HTERT RPE-1 (cell line): Measurements from ENCODE around the gene EGFLAM.

Experiments used
- in situ Hi-C: fragments of 300-500 bp; cut with MboI; formaldehyde crosslinking; loops from 4 replicates; pipeline ENCODE4 v1.14.3; 2020; ENCODE audit warnings: low sequenced_read_pairs

The EGFLAM gene

DNA sequence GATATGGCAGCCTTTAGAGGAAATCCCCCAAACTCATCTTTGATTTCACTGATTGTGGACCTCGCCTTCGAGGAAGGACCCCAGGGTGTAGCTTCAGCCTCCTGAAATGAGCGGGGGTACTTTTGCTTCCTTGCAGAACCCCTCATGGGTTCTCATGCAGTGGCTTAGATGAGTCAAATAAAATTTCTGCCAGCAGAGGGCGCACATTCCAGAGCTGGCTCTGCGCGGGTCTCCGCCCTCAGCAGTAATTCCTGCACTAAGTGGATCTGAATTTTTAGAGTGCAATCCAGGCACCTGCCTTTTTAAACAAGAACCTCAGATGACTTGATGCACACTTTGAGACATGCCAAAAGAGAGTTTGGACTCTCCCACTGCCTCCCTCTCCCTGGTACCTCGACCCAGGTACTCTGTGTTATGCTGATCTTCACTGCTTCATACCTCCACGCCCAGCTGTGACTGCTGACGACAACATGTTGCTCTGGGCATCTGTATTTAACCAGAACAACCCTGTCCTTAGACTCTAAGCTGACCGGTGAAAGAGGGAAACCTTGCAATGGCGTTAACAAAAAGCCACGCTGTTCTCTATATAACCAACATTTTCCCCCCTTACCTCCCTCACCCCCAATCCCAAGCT, 7.3 kb downstream of the EGFLAM start:
- in situ Hi-C loops = no loop called here

DNA sequence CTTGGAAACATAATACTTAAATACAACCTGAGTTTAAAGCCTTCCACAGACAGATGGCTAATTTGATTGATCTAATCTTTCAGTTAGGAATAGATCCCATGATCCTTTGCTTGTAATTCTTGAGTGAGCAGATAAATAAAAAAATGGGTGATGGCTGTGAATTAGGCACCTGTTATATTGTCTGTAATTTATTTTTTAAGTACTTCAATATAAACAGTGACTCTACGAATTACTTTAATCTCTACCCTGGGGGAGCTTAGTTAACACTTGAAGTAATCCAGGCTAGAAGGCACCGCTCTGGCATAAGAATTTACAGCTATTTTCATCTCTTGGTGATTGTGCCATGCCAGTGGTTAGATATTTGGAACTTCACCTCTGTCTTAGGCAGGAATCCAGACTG, 9.0 kb downstream of the EGFLAM start:
- in situ Hi-C loops = no loop called here

DNA sequence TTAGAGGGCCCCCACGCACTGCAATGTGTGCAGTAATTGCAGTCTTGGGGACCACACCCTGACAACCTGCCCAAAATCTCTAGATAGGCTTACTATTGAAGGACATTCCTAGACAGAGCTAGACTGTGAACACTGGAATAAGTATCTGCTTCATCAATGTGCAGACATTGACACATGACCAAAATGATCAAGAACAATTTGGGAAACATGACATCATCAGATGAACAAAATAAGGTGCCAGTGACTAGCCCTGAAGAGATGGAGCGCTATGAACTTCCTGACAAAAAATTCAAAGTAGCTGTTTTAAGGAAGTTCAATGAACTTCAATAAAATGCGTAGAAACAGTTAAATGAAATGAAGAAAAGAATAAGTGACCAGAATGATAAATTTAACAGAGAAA, 15.3 kb downstream of the EGFLAM start:
- in situ Hi-C loops = no loop called here

DNA sequence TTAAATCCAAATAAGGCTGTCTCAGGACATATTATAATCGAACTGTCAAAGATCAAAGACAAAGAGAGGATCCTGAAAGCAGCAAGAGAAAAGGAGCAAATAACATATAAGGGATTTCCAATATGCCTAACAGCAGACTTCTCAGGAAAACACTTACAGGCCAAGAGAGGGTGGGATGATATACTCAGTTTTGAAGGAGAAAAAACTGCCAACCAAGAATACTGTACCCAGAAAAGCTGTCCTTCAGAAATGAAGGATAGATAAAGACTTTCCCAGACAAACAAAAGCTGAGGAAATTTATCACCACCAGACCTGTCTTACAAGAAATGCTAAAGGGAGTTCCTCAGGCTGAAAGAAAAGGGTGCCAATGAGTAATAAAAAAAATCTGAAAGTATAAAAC, 16.0 kb downstream of the EGFLAM start:
- in situ Hi-C loops = no loop called here

DNA sequence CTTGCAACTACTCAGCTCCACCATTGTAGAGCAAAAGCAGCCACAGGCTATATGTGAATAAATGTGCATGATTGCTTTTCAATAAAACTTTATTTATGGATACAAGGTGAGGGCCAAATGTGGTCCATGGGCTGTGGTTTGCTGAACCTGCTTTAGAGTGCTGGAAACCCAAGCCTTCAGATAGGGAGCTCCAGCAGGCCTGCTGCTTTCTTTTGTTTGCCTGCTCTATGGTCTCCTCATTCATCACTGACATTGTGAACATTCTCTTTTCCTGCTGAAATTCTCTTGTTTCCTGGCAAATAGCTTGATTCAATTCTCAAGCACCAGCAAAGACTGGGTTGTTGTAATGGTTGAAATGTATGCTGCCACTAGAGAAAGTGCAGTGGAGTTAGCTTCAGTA, 26.0 kb downstream of the EGFLAM start:
- in situ Hi-C loops = no loop called here

DNA sequence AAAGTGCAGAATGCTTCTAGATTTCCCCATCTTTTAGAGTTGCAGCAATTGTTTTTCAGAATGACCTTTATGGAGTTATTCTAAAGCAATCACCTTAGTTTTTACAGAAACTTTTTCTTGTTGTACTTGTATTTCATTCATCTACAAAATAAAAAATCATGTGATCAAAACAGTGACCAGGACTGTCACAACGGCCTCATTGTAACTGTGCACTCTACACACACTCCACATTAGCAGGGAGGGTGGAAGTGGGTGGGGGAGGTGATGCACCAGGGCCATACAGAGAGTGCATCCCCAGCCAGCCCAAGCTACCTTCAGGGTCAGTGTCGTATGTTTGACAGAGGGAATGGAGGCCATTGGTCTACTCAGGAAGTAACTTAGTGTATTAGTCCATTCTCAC, 26.9 kb downstream of the EGFLAM start:
- in situ Hi-C loops = no loop called here

DNA sequence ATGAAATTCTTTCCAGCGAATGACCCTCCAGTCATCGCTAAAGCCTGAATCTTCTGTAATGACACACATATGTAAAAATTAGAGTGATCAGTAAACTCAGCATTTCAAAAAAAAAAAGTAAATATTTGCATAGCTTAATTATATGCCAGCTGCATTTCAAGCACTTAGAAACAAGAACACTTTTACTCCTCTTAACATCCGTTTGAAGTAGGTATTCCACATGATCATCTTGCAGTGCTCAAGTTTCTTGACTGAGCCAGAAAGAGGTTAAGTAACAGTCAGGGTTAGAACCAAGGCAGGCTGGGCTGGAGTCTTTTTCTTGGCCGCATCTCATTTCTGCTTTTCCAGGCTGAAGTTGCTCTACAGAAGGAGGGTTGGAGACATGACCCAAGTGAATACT, 27.6 kb downstream of the EGFLAM start:
- in situ Hi-C loops = no loop called here

DNA sequence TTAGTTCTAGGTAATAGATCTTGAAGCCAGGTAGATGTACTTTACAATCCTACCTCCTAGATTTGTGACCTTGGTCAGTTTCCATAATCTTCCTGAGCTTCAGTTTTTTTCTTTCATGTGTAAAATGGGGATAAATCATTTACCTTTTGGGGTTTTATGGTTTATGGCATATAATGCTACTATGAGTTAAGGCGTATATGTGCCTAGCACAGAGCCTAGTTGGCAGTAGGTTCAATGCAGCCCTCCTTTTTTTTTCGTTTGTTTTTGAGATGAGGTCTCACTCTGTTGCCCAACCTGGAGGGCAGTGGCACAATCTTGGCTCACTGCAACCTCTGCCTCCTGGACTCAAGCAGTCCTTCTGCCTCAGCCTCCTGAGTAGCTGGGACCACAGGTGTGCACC, 28.8 kb downstream of the EGFLAM start:
- in situ Hi-C loops = no loop called here

DNA sequence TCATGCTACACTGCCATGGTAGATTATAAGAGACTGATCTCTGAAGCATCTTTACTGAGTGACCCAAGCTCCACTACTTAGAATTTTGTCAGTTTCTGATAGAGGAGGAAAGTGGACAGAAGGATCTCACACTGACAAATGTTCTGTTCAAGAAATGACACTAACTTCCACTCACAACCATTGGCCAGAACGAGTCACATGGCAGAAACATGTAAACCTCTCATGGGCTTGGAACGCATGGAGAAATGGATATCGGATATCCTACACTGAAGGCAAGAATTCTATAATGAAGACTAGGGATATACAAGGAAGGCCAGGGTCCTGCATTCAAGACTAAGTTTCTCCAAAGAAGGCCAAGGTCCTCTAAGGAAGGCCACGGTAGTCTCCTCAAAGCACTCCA, 31.1 kb downstream of the EGFLAM start:
- in situ Hi-C loops = no loop called here

DNA sequence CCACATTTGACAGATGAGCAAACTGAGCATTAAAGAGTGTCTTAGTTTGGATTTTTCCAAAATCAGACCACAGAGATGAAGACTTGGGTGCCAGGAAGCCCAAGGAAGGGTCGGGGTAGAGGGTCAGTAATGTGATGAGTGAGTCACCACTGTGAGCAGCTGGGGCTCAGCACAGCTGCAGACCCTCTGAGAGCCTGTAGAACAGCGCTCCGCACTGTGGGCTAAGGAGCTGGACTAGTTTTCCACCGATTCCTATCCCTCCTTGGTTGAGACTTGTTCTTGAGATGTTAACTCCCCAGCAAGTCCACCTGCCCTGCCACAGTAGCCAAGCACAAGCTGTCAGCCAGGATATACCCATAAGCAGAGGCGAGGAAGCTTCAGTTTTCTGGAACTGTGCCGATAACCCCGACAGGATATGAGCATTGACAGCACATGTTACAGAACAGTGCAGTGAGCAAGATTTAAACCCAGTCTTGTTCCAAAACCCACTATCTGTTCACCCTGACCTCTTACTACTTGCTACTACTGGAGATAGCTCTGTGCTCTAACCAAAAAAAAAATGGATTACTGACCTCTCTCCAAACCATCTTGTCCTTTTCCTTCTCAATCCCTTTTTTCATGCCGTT, 31.8 kb downstream of the EGFLAM start:
- in situ Hi-C loops = no loop called here

DNA sequence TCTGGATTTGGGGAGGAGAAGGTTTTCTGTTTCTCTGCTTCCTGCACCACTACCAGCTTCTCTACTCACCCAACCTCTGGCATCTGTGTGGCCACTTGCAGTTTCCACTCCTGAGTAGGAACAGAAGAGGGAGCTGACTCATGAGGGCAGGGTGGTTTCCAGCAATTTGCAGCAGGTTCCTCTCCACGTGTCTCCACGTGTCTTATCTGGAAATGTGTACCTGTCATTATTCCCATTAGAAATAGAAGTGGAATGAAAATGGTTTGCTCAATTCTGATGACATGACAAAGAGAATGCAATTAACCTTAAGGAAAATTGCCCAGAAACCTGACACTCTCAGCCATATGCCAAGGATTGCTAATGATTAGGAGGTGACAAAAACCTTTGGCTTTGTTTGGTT, 33.0 kb downstream of the EGFLAM start:
- in situ Hi-C loops = no loop called here

DNA sequence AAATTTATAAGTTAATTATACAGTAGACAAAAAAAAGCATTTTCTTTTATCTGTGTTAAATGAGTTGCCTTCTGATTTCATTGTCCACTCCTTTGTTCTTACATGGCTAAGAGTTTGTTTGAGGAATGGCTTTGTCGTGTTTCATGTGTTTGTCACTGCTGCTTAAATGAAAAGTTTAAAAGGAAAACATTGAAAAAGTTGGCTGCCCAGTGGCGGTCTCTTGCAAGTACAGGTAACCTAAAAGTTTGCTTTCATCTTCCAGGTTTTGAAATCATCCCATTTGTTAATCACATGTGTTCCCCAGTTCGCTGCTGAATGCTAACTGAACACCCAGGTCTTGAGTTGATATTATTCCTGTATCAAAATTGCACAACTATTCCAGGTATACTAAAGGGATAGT, 33.9 kb downstream of the EGFLAM start:
- in situ Hi-C loops = no loop called here

DNA sequence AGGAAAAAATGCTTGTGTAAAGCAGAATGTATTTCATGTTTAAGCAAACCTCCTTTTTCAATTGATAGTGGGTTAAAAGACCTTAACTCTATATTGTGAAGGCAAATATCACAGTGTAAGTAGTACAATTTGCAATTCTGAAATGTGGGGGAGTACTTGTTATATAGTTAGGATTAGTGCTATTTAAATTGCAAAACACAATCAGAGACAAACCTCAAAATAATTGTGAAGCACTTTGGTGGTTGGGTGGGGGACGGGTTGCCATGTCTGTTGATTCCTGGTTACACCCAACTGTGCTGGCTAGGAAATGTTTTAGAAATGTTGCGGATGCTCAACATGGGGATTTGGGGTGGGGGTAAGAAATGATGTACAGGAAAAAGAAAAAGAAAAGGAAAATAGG, 37.4 kb downstream of the EGFLAM start:
- in situ Hi-C loops = no loop called here

DNA sequence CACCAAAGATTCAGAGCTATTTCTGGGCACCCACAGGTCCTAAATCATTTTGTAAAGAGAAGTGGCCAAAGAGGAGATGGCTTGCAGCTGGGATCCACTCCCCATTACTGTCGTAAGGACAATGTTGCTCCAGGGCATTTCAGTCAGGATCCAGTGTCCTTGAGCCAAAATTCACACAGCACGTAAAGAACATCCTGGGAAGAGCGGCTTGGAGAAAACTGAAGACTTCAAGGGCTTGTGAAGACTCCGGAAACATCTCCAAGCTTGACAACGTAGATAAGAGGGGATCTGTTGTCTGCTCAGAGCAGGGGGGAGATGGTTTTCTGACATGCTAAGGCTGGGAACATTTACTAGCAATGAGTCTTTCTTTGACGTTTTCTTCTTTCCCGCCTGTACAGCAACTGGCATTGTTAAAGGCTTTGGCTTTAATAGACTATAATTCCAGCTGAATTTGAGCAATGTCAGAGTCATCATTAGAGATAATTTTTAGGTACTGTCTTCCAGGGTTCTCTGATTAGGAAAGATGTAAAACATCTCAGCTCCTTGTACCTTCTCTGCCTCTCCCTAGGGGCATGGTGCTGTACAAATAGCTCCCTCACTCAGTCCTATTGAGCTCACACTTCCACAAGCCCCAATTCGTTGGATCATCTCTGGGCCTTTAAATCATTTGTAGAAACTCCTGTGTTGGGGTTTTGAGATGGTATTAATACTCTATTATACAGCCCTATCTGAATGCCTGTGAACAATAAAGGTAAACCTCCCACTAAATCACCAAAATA, 39.7 kb downstream of the EGFLAM start:
- in situ Hi-C loops = no loop called here

DNA sequence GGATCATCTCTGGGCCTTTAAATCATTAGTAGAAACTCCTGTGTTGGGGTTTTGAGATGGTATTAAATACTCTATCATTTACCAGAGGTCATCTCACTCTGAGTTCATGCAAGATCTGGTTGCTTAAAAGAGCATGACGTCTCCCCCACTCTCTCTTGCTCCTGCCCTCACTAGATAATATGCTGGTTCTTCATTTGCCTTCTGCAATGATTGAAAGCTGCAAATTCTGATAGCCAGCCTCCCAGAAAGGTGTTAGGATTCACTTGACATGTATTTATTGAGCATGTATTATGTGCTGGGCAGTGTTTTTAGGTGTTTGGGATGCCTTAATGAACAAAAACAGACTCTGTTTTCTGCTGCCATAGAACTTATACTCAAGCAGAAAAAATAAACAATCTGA, 41.2 kb downstream of the EGFLAM start:
- in situ Hi-C loops = no loop called here

DNA sequence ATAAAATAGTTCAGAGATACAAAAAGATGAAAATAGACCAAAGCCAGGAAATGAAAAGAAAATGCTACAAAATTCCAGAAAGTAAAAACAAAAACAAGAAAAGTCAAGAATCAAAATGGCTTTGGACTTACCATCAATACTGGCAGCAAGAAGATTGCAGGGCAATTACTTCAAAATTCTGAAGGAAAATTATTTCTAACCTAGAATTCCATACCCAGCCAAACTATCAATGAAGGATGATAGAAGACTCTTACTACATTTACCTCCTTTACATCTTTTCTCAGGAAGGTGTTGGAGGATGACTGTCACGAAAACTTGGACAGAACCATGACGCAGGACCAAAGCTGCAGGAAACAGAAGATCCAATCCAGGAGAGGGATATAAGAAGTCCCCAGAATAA, 46.8 kb downstream of the EGFLAM start:
- in situ Hi-C loops = no loop called here

DNA sequence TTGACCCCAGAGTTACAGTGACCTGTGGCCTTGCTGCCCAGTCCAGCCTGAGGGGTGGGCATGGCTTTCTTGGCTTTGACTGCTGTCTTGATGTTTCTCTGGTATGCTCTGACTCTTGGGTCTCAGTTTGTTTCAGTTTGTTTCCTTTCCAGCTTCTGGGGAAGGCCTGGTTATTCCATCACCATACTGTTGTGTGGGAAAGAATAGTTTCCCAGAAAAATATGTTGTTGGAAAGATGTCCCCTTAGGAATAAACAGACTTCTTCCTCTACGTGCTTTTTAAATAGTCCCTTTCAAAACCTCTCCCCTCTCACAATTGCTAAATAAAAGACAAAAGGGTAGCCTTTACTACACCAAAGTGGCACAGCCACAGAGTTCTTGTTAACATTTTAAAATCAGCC, 49.5 kb downstream of the EGFLAM start:
- in situ Hi-C loops = no loop called here

DNA sequence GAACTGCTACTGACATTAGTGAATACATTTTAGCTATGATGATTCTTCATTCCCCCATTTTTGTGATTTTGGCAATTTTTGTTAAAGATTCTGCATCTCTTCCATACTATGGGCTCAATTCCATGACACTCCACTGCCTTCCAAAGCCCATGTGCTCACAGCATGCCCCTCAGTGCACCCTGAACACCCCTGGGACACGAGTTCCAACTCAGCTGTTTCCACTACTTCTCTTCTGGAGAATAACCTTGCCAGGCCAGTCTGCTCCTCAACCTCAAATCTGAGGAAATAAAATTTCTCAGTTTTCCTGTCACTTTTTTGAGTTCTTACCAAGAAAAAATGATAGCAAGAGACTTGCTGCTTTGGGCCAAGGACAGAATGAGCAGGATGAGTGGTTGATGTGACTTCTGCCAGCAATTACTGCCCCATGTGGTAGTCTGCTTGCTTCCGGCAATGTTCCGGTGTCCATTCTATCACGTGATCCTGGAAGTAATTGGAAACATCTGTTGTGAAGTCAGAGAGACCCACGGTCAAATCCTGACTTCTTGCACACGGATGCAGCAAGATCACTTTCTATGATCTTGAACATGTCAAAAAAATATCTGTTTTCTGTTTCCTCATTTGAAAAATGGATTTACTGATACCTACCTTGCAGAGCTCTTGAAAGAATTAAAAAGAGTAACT, 58.3 kb downstream of the EGFLAM start:
- in situ Hi-C loops = no loop called here

DNA sequence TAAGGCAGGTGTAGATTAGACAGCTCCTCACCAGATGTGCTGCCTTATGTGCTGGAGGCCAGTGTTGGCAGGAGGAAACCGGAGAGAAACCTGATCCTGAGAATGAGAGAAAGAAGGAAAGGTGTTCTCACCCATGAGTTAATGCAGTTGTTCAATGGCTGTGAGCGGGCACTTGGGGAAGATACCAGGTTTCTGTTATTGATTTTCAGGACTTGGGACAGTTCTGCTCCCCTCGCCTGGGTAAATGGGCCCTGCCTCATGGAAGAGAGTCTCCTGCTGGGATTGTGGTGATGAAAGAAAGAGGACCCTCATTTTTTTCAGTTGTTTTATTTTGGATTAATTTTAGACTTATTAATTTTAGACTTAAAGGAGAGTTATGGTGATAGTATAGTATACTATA, 59.5 kb downstream of the EGFLAM start:
- in situ Hi-C loops = no loop called here

DNA sequence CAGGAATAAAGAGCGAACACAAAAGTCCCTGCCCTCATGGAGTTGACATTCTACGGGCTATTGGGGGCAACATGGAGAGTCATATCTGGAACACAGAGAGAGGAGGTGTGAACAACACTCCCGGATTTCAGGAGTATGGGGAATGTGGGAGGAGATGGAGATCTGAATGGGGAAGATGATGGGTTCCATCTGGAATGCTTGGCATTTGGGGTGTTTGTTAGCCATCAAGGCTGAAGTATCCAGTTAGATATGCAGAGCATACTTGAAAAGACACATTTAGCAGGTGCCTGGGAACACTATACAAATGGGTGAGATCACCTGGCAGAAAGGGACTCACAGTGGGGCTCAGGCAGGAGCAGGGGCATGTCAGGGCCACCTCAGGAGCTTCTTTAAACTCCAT, 61.1 kb downstream of the EGFLAM start:
- in situ Hi-C loops = no loop called here

DNA sequence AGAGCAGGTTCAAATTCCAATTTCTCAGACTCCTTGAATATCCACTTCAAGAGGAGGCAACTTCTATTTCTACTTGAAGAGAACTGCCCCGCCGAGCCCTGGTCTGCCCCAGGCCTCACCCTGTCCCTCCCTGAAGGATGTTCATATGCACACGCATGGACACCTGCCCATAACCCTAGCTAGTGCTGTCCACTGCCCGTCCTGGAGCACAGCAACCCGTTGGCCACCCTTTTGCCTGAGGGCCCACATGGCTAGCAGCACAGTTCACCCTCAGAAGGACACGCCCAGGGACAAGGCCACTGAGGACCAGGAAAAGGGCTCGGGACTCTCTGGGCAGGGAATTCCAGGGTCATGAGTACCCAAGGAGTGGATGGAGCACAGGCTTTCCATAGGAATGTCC, 63.6 kb downstream of the EGFLAM start:
- in situ Hi-C loops = no loop called here
